G401 (cell line): ENCODE data around the gene SPATA9. TPM values are rescaled to one million over a fixed set of nuclear protein-coding genes. Genes with fewer than 3 reads are reported as not detected.
A peak's percentile ranks its signal among the peaks of the same experiment; 100 is the strongest.

ENCODE experiments used
- DNase-seq: peaks from one replicate; pipeline ENCODE4 v3.0.0-alpha.2; 2015; ENCODE audit warnings: low spot score
- in situ Hi-C: cut with HindIII; loops from 2 replicates; pipeline ENCODE4 v1.10.0; 2016; ENCODE audit warnings: low sequenced_read_pairs, mixed read lengths
- total RNA-seq: library from RNA; depleted of rRNA; stranded (reverse); fragments of >200 nt; shearing (Covaris generic); gene quantifications from 2 replicates; pipeline ENCODE4 v1.2.3, GENCODE V29; 2014

The SPATA9 gene
- total RNA-seq, 1 experiment from 2014 or later = not detected

DNA sequence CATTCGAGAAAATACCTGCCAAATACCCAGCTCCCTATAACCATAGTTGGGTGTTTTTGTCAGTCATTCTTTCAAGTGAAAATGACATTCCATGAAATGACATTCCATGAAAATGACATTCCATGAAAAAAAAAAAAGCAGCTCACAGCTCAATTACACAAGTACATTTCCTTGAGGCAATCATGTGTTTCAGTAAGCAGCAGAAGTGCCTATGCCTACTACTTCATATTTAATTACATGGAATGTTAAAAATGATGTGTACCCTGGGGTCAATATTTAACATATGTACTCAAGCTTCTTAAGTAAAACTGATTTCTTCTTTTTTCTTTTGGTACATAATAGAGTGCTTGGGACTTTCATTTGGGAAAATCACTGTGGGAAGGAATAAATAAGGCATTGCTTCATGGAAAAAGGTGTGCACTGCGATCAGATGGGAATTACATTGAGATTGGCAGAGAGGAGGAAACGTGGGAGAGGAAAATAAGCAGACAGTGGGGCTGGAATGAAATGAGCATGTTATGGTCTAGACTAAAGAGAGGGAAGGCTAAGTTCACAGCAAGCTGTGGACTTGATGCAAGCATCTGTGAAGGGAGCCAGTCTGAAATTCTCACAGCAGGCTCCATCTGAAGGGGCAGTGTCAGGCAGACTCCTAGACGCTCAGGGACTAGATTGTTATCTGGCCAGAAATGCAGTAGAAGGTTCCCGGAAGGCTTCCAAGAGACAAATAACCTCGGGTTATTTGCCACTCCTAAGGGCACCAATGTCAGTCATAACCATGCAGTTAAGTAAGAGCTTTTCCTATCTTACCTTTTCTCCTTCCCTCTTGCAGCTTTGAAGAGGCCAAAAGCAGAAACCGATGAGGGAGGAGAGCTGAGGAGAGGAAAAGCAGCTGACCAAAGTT, 15.2 kb upstream of the SPATA9 start:
- DNase-seq = no peak
- in situ Hi-C loops = no loop called here

- in situ Hi-C loops = no loop called here
These were observed 7.5 kb upstream of the SPATA9 start for GRCh38 chr5:95690333-95690732.

DNA sequence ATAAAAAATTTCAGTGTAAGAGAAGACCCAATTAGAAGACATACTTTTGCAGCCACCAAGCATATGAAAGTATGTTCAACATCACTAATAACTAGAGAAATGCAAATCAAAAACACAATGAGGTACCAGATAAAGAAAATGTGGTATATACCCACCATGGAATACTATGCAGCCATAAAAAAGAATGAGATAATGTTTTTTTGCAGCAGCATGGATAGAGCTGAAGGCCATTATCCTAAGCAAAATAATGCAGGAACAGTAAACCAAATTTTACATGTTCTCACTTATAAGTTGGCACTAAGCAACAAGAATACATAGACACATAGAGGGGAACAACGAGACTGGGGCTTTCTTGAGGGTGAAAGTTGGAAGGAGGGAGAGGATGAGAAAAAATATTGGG, 6.9 kb upstream of the SPATA9 start:
- in situ Hi-C loops = no loop called here
- no peak for DNase-seq

More at GRCh38 chr5:95690333-95690732, 7.5 kb upstream of the SPATA9 start:
- DNase-seq = no peak

- no peak for DNase-seq
- in situ Hi-C loops = no loop called here
These were observed 3.9 kb upstream of the SPATA9 start for GRCh38 chr5:95686651-95687050.

- DNase-seq = no peak
- in situ Hi-C loops = no loop called here
These were observed 1.6 kb upstream of the SPATA9 start for GRCh38 chr5:95684361-95684760.

GRCh38 chr5:95673081-95673480, 9.7 kb downstream of the SPATA9 start:
- DNase-seq = no peak
- in situ Hi-C loops = no loop called here

GRCh38 chr5:95672641-95673040, 10.2 kb downstream of the SPATA9 start:
- no peak for DNase-seq
- in situ Hi-C loops = no loop called here

GRCh38 chr5:95671826-95672225, 11.0 kb downstream of the SPATA9 start:
- in situ Hi-C loops = no loop called here
- no peak for DNase-seq

- no peak for DNase-seq
- in situ Hi-C loops = no loop called here
These were observed 12.2 kb downstream of the SPATA9 start for GRCh38 chr5:95670568-95670967.

DNA sequence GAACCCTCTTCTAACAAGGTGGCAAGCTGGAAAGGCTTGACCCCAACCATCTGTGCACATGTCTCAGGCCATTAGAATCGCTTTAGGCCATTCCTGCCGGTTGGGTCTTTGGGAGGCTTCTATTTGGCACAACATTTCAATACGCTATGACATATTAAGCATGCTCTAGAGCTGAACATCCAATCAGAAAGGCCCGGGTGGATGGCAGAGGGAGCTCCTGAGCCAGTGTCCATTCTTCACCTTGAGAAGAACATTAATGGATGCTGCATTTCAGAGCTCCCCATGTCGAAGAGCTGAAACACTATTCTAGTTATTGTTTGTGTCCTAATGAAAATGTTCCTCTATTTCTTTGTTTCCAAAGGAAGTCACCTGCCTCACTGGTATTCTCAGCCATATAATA, 12.8 kb downstream of the SPATA9 start:
- DNase-seq = no peak
- in situ Hi-C loops = no loop called here

- in situ Hi-C loops = no loop called here
- peak; percentile 98 for DNase-seq
These were observed 13.3 kb downstream of the SPATA9 start for GRCh38 chr5:95669540-95669939.

DNA sequence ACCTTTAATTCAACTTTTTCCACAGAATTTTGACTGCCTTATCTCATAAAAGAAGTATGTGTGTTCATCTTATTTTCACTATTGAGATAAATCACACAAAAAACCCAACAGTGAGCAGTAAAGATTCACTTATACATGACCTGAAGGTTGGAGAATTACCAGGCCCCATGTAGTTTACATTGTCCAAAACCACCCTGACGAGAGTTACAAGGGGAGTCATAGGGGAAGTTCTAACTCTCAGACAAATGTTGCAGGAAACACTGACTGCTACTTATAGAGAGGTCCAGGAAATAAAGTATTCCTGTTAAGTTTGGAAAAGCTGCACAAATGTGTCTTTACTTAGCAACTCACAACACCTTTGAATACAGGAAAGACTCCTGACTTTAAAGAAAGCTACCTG, 14.1 kb downstream of the SPATA9 start:
- in situ Hi-C loops = no loop called here
- no peak for DNase-seq

DNA sequence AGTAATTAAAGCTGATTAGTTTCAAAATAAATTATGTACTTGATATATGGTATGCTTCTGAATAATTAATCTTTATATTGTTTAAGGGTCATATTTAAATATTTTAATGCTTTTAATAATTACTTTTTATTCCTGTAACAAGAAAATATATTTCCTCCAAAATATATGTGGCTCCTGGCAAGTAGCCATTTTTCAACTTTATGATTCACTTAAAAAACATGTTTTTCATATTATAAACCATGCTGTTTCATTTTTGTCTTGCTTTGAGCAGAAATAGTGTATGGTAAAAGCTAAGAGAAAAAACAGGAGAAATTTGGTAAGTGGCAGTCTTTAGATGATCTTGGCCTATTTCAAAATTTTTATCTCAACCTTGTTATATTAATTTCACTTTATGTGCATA, 14.6 kb downstream of the SPATA9 start:
- in situ Hi-C loops = no loop called here

DNA sequence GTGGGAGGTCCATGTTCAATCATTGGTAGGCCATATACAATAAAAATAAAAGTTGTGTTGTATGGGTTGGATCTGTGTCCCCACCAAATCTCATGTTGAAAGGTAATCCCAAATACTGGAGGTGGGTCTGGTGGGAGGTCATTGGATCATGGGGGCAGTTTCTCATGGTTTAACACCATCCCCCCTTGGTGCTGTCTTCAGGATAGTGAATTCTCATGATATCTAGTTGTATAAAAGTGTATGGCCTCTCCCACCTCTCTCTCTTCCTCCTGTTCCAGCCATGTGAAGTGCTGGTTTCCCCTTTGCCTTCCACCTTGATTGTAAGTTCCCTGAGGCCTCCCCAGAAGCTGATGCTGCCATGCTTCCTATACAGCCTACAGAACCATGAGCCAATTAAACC, 15.1 kb downstream of the SPATA9 start:
- DNase-seq = no peak
- in situ Hi-C loops = no loop called here

More for the DNA sequence above, 14.6 kb downstream of the SPATA9 start:
- DNase-seq = no peak

DNA sequence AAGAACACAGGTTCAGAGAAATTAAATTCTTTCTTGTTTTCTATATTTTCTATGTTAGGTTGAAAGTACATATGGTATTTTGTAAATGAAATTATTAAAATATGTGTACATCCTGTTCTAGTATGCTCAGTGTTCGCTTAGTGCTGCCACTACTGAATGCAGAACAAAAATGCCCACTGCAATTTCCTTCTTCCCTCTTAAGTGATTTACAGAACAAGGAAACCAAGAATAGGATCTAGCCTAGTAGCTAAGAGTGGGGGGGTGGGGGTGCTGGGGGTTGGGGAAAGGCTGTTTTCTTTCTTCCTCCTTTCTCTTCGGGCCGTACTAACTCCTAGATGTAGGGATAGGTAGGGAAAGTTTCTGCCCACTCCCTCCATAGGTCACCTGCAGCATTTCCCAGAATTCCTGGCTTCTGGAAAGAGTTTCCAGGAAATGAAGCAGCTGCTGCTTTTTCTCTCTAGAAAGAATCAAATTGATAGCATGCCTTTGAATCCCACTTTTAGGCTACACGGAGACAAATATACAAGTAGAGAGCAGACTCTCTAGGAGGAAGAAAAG, 15.7 kb downstream of the SPATA9 start:
- no peak for DNase-seq
- in situ Hi-C loops = no loop called here

- DNase-seq = peak; percentile 57
- in situ Hi-C loops = no loop called here
These were observed 18.5 kb downstream of the SPATA9 start for GRCh38 chr5:95664204-95664786.

- in situ Hi-C loops = no loop called here
- no peak for DNase-seq
These were observed 19.8 kb downstream of the SPATA9 start for GRCh38 chr5:95662946-95663345.

DNA sequence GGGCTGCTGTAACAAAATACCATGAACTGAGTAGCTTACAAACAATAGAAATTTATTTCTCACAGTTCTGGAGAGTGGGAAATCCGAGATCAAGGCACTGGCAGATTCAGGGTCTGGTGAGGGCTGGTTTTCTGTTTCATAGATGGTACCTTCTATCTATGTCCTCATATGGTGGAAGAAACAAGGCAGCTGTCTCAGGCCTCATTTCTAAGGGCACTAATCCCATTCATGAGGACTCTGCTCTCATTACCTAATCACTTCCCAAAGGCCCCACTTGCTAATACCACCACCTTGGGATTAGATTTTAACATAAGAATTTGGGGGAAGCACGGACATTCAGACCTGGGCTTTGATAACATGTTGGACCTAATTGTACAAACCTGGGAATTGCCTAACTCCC, 22.7 kb downstream of the SPATA9 start:
- no peak for DNase-seq
- in situ Hi-C loops = no loop called here

- DNase-seq = no peak
- in situ Hi-C loops = no loop called here
These were observed 27.2 kb downstream of the SPATA9 start for GRCh38 chr5:95655575-95655974.

DNA sequence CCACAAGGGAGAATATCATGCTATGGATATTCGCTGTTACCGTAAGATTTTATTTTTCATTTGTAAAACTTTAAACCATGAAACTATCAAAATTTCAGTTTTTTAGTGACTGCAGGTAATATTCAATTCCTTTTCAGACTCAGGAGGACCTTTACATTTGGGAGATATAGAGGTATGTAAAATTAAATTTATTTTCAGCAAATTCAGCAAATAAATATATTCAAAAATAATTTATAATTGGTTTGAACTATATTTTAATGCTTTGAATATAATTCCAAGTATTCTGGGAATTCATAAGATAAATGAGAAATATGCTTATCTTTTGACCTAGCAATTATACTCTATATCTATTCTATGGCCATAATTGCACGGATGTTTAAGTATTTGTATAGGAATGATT, 28.6 kb downstream of the SPATA9 start:
- no peak for DNase-seq
- in situ Hi-C loops = no loop called here
